H9 (cell line): ENCODE results near the gene SCN8A. TPM values are rescaled to one million over a fixed set of nuclear protein-coding genes. Genes with fewer than 3 reads are reported as not detected.

ENCODE experiments used
- DNase-seq: peaks from one replicate; pipeline ENCODE4 v3.0.0-alpha.2; 2017
- H2AFZ ChIP-seq: one replicate; pipeline ENCODE4 v1.6.1; 2013; ENCODE audit warnings: mild to moderate bottlenecking, low read length, control low read depth, moderate library complexity
- H2AK5ac ChIP-seq: 2 replicates; pipeline ENCODE4 v1.6.1; 2013; ENCODE audit warnings: low read length, control low read depth, mixed read lengths; ENCODE audit not compliant: insufficient read length
- H2BK120ac ChIP-seq: one replicate; pipeline ENCODE4 v1.6.1; 2013; ENCODE audit warnings: low read depth, mild to moderate bottlenecking, low read length, control low read depth, inconsistent platforms; ENCODE audit not compliant: poor library complexity, severe bottlenecking
- H2BK12ac ChIP-seq: 2 replicates; pipeline ENCODE4 v1.6.1; 2013; ENCODE audit warnings: low read length, control low read depth, mixed read lengths, low read depth; ENCODE audit not compliant: insufficient read length
- H2BK15ac ChIP-seq: 2 replicates; pipeline ENCODE4 v1.6.1; 2013; ENCODE audit warnings: low read depth, low read length, control low read depth
- H2BK20ac ChIP-seq: one replicate; pipeline ENCODE4 v1.6.1; 2013; ENCODE audit warnings: low read depth, mild to moderate bottlenecking, low read length, control low read depth, inconsistent platforms; ENCODE audit not compliant: poor library complexity, severe bottlenecking
- H2BK5ac ChIP-seq: 2 replicates; pipeline ENCODE4 v1.6.1; 2013; ENCODE audit warnings: low read length, control low read depth, mixed read lengths; ENCODE audit not compliant: insufficient read length
- H3K14ac ChIP-seq: 2 replicates; pipeline ENCODE4 v1.6.1; 2013; ENCODE audit warnings: low read length, control low read depth; ENCODE audit not compliant: insufficient read depth
- H3K18ac ChIP-seq: 2 replicates; pipeline ENCODE4 v1.6.1; 2013; ENCODE audit warnings: low read depth, mild to moderate bottlenecking, mixed read lengths, low read length, control low read depth; ENCODE audit not compliant: insufficient read length
- H3K23ac ChIP-seq: 2 replicates; pipeline ENCODE4 v1.6.1; 2013; ENCODE audit warnings: low read length, control low read depth, mixed read lengths, low read depth; ENCODE audit not compliant: insufficient read length
- H3K23me2 ChIP-seq: 2 replicates; pipeline ENCODE4 v1.6.1; 2013; ENCODE audit warnings: low read depth, mild to moderate bottlenecking, mixed read lengths, low read length, control low read depth; ENCODE audit not compliant: insufficient read length, poor library complexity, severe bottlenecking
- H3K27ac ChIP-seq: 2 replicates; pipeline ENCODE4 v1.5.1; 2013; ENCODE audit warnings: low read length, control low read depth, mixed read lengths, low read depth; ENCODE audit not compliant: insufficient read length
- H3K27me3 ChIP-seq: 2 replicates; pipeline ENCODE4 v1.6.1; 2013; ENCODE audit warnings: low read length, control low read depth, inconsistent platforms; ENCODE audit not compliant: insufficient read depth
- H3K4ac ChIP-seq: 2 replicates; pipeline ENCODE4 v1.6.1; 2013; ENCODE audit warnings: low read depth, mild to moderate bottlenecking, control low read depth, inconsistent platforms, low read length, moderate library complexity
- H3K4me1 ChIP-seq: 2 replicates; pipeline ENCODE4 v1.6.1; 2013; ENCODE audit warnings: low read length, control low read depth, inconsistent platforms; ENCODE audit not compliant: insufficient read depth
- H3K4me2 ChIP-seq: 2 replicates; pipeline ENCODE4 v1.6.1; 2013; ENCODE audit warnings: low read length, control low read depth, mixed read lengths; ENCODE audit not compliant: insufficient read length, insufficient read depth
- H3K56ac ChIP-seq: 2 replicates; pipeline ENCODE4 v1.6.1; 2013; ENCODE audit warnings: low read depth, mild to moderate bottlenecking, mixed read lengths, low read length, control low read depth; ENCODE audit not compliant: insufficient read length
- H3K79me1 ChIP-seq: 2 replicates; pipeline ENCODE4 v1.6.1; 2013; ENCODE audit warnings: low read depth, mild to moderate bottlenecking, moderate library complexity, low read length, control low read depth, inconsistent platforms; ENCODE audit not compliant: insufficient read depth, poor library complexity, severe bottlenecking
- H3K79me2 ChIP-seq: 2 replicates; pipeline ENCODE4 v1.6.1; 2013; ENCODE audit warnings: low read length, control low read depth, inconsistent platforms; ENCODE audit not compliant: insufficient read depth
- H3K9ac ChIP-seq: 2 replicates; pipeline ENCODE4 v1.6.1; 2013; ENCODE audit warnings: low read length, control low read depth, mixed read lengths; ENCODE audit not compliant: insufficient read length; ENCODE audit errors: extremely low read depth
- H3K9me3 ChIP-seq: one replicate; pipeline ENCODE4 v1.6.1; 2013; ENCODE audit warnings: low read depth, low read length, inconsistent platforms; ENCODE audit not compliant: control insufficient read depth
- H3T11ph ChIP-seq: one replicate; pipeline ENCODE4 v1.6.1; 2013; ENCODE audit warnings: mild to moderate bottlenecking, low read length, control low read depth, inconsistent platforms
- H4K20me1 ChIP-seq: one replicate; pipeline ENCODE4 v1.6.1; 2013; ENCODE audit not compliant: control insufficient read depth, insufficient read length, insufficient read depth
- H4K5ac ChIP-seq: 2 replicates; pipeline ENCODE4 v1.6.1; 2013; ENCODE audit warnings: low read depth, mild to moderate bottlenecking, mixed read lengths, low read length, control low read depth; ENCODE audit not compliant: insufficient read length
- H4K8ac ChIP-seq: replicated peaks from 2 replicates; pipeline ENCODE4 v1.6.1; 2013; ENCODE audit warnings: low read length, control low read depth, mixed read lengths, low read depth; ENCODE audit not compliant: insufficient read length
- H4K91ac ChIP-seq: 2 replicates; pipeline ENCODE4 v1.6.1; 2013; ENCODE audit warnings: low read depth, mild to moderate bottlenecking, moderate library complexity, mixed read lengths, low read length, control low read depth; ENCODE audit not compliant: insufficient read length
- H3K27ac Mint-ChIP-seq, 3 experiments: 2 replicates in 2 of 3; 3 replicates in 1 of 3; pipeline ENCODE4 v1.8.0; 2020 to 2021; ENCODE audit warnings: mixed read lengths in 3 of 3, mild to moderate bottlenecking in 1 of 3, moderate library complexity in 1 of 3
- H3K27me3 Mint-ChIP-seq: 2 replicates; pipeline ENCODE4 v1.8.0; 2021; ENCODE audit warnings: low read depth, mild to moderate bottlenecking, moderate library complexity, mixed read lengths
- H3K36me3 Mint-ChIP-seq, 3 experiments: 2 replicates in 2 of 3; 3 replicates in 1 of 3; pipeline ENCODE4 v1.8.0; 2020 to 2021; ENCODE audit warnings: low read depth in 3 of 3, mixed read lengths in 3 of 3; ENCODE audit not compliant: insufficient read depth in 1 of 3
- H3K4me1 Mint-ChIP-seq, 2 experiments: 2 replicates each; pipeline ENCODE4 v1.8.0; 2020; ENCODE audit warnings: mixed read lengths in 2 of 2
- H3K4me3 Mint-ChIP-seq, 2 experiments: 2 replicates in 1 of 2; 3 replicates in 1 of 2; pipeline ENCODE4 v1.8.0; 2020 to 2021; ENCODE audit warnings: mild to moderate bottlenecking in 2 of 2, mixed read lengths in 2 of 2, moderate library complexity in 1 of 2
- H3K9me3 Mint-ChIP-seq, 2 experiments: 2 replicates in 1 of 2; 3 replicates in 1 of 2; pipeline ENCODE4 v1.8.0; 2020; ENCODE audit warnings: mild to moderate bottlenecking in 2 of 2, mixed read lengths in 2 of 2, moderate library complexity in 1 of 2
- CTCF ChIP-seq: fragments of 200-600 bp; sonication (generic); conservative IDR thresholded peaks from 3 replicates; pipeline ENCODE4 v1.8.0; 2021; ENCODE audit warnings: antibody characterized with exemption, mild to moderate bottlenecking
- total RNA-seq: library from RNA; stranded (reverse); gene quantifications from 2 replicates; pipeline ENCODE4 v1.2.1, GENCODE V29; 2021

SCN8A gene
- total RNA-seq, 1 experiment from 2014 or later, result 15.2 TPM

- no peak overlapping the region for H3K9ac ChIP-seq
- H4K91ac ChIP-seq, result no peak overlapping the region
- no peak overlapping the region for H3K56ac ChIP-seq
- H3K79me1 ChIP-seq, result no peaks in the 10 kb centered on the region
- H2BK20ac ChIP-seq, result no peak overlapping the region
- H3K9me3 ChIP-seq, result no peaks in the 10 kb centered on the region
- H2AK5ac ChIP-seq, result no peak overlapping the region
- H4K5ac ChIP-seq, result no peak overlapping the region
- H3K23me2 ChIP-seq, result no peaks in the 10 kb centered on the region
- DNase-seq, result no peak
- TF ChIP-seq CTCF, result no peak
- H3K27ac ChIP-seq, result no peak overlapping the region
- no peak overlapping the region for H2BK5ac ChIP-seq
- no peak overlapping the region for H3K4ac ChIP-seq
- Mint-ChIP-seq H3K4me3 (no peak overlapping the region), H3K27ac (no peak overlapping the region; a peak in 1 of 7 replicates), H3K27me3 (no peaks in the 10 kb centered on the region), H3K36me3 (peaks cover 4 to 14% (median 10%) of the 10 kb centered on the region in 3 experiments; a peak in 5 of 7 replicates), H3K9me3 (no peaks in the 10 kb centered on the region), H3K4me1 (peaks cover 0 to 4% of the 10 kb centered on the region in 2 experiments; a peak in 1 of 4 replicates)
- no peak overlapping the region for H2AFZ ChIP-seq
- no peak overlapping the region for H2BK120ac ChIP-seq
- H3K4me2 ChIP-seq, result no peak overlapping the region
- no peaks in the 10 kb centered on the region for H3K4me1 ChIP-seq
- H3T11ph ChIP-seq, result no peak overlapping the region
- H2BK12ac ChIP-seq, result no peak overlapping the region
- no peaks in the 10 kb centered on the region for H3K27me3 ChIP-seq
- H3K23ac ChIP-seq, result no peak overlapping the region
- no peak overlapping the region for H2BK15ac ChIP-seq
- H4K20me1 ChIP-seq, result no peaks in the 10 kb centered on the region
- no peak overlapping the region for H3K14ac ChIP-seq
- H3K79me2 ChIP-seq, result no peaks in the 10 kb centered on the region
- no peak overlapping the region for H4K8ac ChIP-seq
- no peak overlapping the region for H3K18ac ChIP-seq
Measured at GRCh38 chr12:51722431-51722830, 131.4 kb downstream of the SCN8A start.
